KMS-11 (cell line): Measurements from ENCODE around the gene MAN2A1.

Source experiments
- H2AFZ ChIP-seq: fragments of 200-600 bp; sonication (generic); 2 replicates; pipeline ENCODE4 v1.6.1; 2016; ENCODE audit warnings: antibody characterized with exemption, mixed run types, low read depth
- H3K27ac ChIP-seq: fragments of 200-600 bp; sonication (generic); 2 replicates; pipeline ENCODE4 v1.6.1; 2016; ENCODE audit warnings: mild to moderate bottlenecking, mixed run types
- H3K27me3 ChIP-seq: fragments of 200-600 bp; sonication (generic); 2 replicates; pipeline ENCODE4 v1.6.1; 2017; ENCODE audit warnings: mild to moderate bottlenecking, low read depth, mixed run types, moderate library complexity; ENCODE audit not compliant: insufficient read depth
- H3K36me3 ChIP-seq: fragments of 200-600 bp; sonication (generic); 2 replicates; pipeline ENCODE4 v1.6.1; 2017; ENCODE audit warnings: mild to moderate bottlenecking, mixed run types; ENCODE audit not compliant: insufficient read depth
- H3K4me1 ChIP-seq: fragments of 200-600 bp; sonication (generic); 2 replicates; pipeline ENCODE4 v1.6.1; 2016; ENCODE audit warnings: mild to moderate bottlenecking, low read depth, mixed run types; ENCODE audit not compliant: poor library complexity, severe bottlenecking
- H3K4me2 ChIP-seq: fragments of 200-600 bp; sonication (generic); 2 replicates; pipeline ENCODE4 v1.7.0; 2016; ENCODE audit warnings: mild to moderate bottlenecking, mixed run types
- H3K4me3 ChIP-seq: fragments of 200-600 bp; sonication (generic); IDR thresholded peaks from 2 replicates; pipeline ENCODE4 v1.6.1; 2017; ENCODE audit warnings: low read depth, low read length, mixed read lengths; ENCODE audit not compliant: insufficient read depth
- H3K79me2 ChIP-seq: fragments of 200-600 bp; sonication (generic); 2 replicates; pipeline ENCODE4 v1.6.1; 2016; ENCODE audit warnings: low read depth, mixed run types; ENCODE audit not compliant: insufficient read depth
- H3K9ac ChIP-seq: fragments of 200-600 bp; sonication (generic); 2 replicates; pipeline ENCODE4 v1.6.1; 2016; ENCODE audit warnings: mild to moderate bottlenecking, mixed run types
- H4K20me1 ChIP-seq: fragments of 200-600 bp; sonication (generic); 2 replicates; pipeline ENCODE4 v1.6.1; 2016; ENCODE audit warnings: mild to moderate bottlenecking, mixed run types; ENCODE audit not compliant: insufficient read depth
- TF ChIP-seq, protein P1 (sequence below): fragments of 200-600 bp; sonication (generic); conservative IDR thresholded peaks from 2 replicates; pipeline ENCODE4 v1.6.1; 2017; ENCODE audit warnings: low read depth, mild to moderate bottlenecking, antibody characterized with exemption, low read length, moderate library complexity, mixed read lengths

Gene MAN2A1

GRCh38 chr5:109754319-109754718, 64.6 kb downstream of the MAN2A1 start:
- H3K27me3 ChIP-seq, result no peaks in the 10 kb centered on the region

DNA sequence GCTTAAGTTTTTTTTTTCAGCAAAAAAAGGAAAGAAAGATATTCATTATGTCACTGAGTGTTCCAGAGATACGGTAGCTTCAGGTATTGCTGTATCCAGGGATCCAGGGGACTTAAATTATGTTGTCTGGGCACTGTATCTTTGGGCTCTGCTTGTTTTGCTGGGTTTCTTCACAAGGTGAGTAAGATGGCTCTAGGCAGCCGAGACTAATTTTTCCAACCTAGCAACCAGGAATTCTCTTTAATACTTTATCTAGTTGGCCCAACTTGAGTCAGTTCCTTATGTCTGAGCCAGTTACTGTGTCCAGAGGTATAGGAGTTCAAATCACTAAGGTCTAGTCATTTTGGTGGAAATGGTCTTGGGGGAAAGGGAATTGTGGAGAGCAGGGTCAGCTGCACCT, 66.0 kb downstream of the MAN2A1 start:
- H3K9ac ChIP-seq, result no peak overlapping the region
- H4K20me1 ChIP-seq, result peaks cover 3% of the 10 kb centered on the region; the same call in 1 of the 2 replicates
- H3K27me3 ChIP-seq, result no peaks in the 10 kb centered on the region
- no peak overlapping the region for H3K4me2 ChIP-seq
- peaks cover 3% of the 10 kb centered on the region; the same call in 1 of the 2 replicates for H3K36me3 ChIP-seq
- H3K27ac ChIP-seq, result no peak overlapping the region
- H3K4me3 ChIP-seq, result no peak overlapping the region
- no peak overlapping the region for H2AFZ ChIP-seq
- TF ChIP-seq, protein P1, sequence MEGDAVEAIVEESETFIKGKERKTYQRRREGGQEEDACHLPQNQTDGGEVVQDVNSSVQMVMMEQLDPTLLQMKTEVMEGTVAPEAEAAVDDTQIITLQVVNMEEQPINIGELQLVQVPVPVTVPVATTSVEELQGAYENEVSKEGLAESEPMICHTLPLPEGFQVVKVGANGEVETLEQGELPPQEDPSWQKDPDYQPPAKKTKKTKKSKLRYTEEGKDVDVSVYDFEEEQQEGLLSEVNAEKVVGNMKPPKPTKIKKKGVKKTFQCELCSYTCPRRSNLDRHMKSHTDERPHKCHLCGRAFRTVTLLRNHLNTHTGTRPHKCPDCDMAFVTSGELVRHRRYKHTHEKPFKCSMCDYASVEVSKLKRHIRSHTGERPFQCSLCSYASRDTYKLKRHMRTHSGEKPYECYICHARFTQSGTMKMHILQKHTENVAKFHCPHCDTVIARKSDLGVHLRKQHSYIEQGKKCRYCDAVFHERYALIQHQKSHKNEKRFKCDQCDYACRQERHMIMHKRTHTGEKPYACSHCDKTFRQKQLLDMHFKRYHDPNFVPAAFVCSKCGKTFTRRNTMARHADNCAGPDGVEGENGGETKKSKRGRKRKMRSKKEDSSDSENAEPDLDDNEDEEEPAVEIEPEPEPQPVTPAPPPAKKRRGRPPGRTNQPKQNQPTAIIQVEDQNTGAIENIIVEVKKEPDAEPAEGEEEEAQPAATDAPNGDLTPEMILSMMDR, result no peak
- peaks cover 61% of the 10 kb centered on the region for H3K79me2 ChIP-seq
- H3K4me1 ChIP-seq, result peaks cover 4% of the 10 kb centered on the region

More at GRCh38 chr5:109754319-109754718, 64.6 kb downstream of the MAN2A1 start:
- no peak overlapping the region for H3K4me3 ChIP-seq
- no peak overlapping the region for H3K27ac ChIP-seq
- peaks cover 65% of the 10 kb centered on the region for H3K79me2 ChIP-seq
- H3K4me1 ChIP-seq, result peaks cover 3% of the 10 kb centered on the region
- TF ChIP-seq, protein P1, result no peak
- peaks cover 3% of the 10 kb centered on the region; the same call in 1 of the 2 replicates for H4K20me1 ChIP-seq
- H2AFZ ChIP-seq, result no peak overlapping the region
- no peak overlapping the region for H3K9ac ChIP-seq
- H3K36me3 ChIP-seq, result 0 out of 2 replicates have a peak, but pooled peaks cover 3% of the 10 kb centered on the region
- H3K4me2 ChIP-seq, result no peak overlapping the region

DNA sequence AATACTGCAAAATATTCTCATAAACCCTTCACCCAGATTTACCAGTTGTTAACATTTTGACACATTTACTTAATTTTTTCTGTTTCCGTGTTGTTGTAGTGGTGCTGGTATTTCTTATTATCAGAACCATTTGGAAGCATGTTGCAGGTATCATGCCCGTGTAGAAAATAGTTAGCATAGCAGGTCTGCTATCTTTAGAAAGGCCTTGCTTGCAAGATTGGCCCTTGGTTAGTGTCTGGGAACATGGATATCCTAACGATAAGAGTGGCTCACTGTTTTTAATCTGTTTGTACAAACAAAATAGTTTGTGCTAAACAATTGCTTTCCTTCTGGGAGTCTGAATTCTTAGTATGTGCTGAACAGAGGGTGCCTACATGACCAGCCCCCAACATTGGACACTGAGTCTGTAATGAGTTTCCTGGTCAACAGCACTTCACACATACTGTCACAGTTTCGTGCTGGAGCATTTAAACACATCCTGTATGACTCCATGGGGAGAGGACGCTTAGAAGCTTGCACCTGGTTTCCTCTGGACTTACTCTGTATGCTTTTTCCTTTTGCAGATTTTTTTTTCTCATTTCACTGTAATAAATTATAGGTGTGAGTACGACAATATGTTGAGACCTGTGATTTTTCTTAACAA, 66.9 kb downstream of the MAN2A1 start:
- TF ChIP-seq, protein P1, result no peak

GRCh38 chr5:109757490-109757889, 67.8 kb downstream of the MAN2A1 start:
- H4K20me1 ChIP-seq, result no peaks in the 10 kb centered on the region; the same call in 1 of the 2 replicates
- no peaks in the 10 kb centered on the region for H3K27me3 ChIP-seq
- H3K36me3 ChIP-seq, result peaks cover 5% of the 10 kb centered on the region; the same call in 1 of the 2 replicates
- no peak overlapping the region for H3K4me3 ChIP-seq
- no peak overlapping the region for H3K4me2 ChIP-seq
- TF ChIP-seq, protein P1, result no peak
- H2AFZ ChIP-seq, result no peak overlapping the region
- H3K9ac ChIP-seq, result no peak overlapping the region
- H3K4me1 ChIP-seq, result peaks cover 4% of the 10 kb centered on the region
- no peak overlapping the region for H3K27ac ChIP-seq
- peaks cover 56% of the 10 kb centered on the region; the same call in 1 of the 2 replicates for H3K79me2 ChIP-seq

More for the DNA sequence above, 66.9 kb downstream of the MAN2A1 start:
- Histone ChIP-seq H3K27ac (no peak overlapping the region), H2AFZ (no peak overlapping the region), H3K36me3 (peaks cover 3% of the 10 kb centered on the region; the same call in 1 of the 2 replicates), H3K27me3 (no peaks in the 10 kb centered on the region), H3K9ac (no peak overlapping the region), H3K4me3 (no peak overlapping the region), H3K4me1 (peaks cover 4% of the 10 kb centered on the region), H3K79me2 (peaks cover 59% of the 10 kb centered on the region), H3K4me2 (no peak overlapping the region), H4K20me1 (peaks cover 3% of the 10 kb centered on the region; the same call in 1 of the 2 replicates)
